Stimulated activated CD8-positive, alpha-beta memory T cell treated with anti-CD3 and anti-CD28 coated beads, Interleukin-7, amount 100 ng/mL, for 48 hours (primary cell): ENCODE data around the gene JPH2.

Source experiments
- DNase-seq, 2 donors: peaks; one replicate each; pipeline ENCODE4 v3.0.0-alpha.2; 2020; ENCODE audit warnings: low read depth in 1 of 2; ENCODE audit errors: extremely low read depth in 1 of 2

JPH2 gene

GRCh38 chr20:44106615-44107014 is 80.4 kb downstream of the JPH2 start:
- no peak for DNase-seq

- no peak for DNase-seq
Measured at GRCh38 chr20:44104798-44105517, 82.0 kb downstream of the JPH2 start.

DNA sequence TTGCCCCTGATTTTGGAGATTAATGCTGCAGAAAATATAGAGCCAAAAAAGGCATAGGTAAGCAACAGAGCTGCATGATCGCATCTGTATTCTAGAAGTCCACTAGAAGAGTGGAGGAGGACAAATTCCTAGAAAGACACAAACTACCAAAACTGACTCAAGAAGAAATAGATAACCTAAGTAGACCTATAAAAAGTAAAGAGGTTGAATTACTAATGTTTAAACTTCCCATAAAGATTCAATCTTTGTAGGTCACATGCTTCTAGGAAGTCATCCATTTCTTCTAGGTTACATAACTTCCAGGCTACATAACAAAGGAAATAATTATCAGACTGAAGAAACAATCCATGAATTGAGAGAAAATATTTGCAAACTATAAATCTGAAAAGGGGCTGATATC is 84.4 kb downstream of the JPH2 start:
- no peak for DNase-seq

- no peak for DNase-seq
Measured at GRCh38 chr20:44099832-44100231, 87.2 kb downstream of the JPH2 start.

GRCh38 chr20:44098657-44099056 is 88.3 kb downstream of the JPH2 start:
- no peak for DNase-seq

- DNase-seq: no peak
Measured at GRCh38 chr20:44098256-44098630, 88.7 kb downstream of the JPH2 start.

DNA sequence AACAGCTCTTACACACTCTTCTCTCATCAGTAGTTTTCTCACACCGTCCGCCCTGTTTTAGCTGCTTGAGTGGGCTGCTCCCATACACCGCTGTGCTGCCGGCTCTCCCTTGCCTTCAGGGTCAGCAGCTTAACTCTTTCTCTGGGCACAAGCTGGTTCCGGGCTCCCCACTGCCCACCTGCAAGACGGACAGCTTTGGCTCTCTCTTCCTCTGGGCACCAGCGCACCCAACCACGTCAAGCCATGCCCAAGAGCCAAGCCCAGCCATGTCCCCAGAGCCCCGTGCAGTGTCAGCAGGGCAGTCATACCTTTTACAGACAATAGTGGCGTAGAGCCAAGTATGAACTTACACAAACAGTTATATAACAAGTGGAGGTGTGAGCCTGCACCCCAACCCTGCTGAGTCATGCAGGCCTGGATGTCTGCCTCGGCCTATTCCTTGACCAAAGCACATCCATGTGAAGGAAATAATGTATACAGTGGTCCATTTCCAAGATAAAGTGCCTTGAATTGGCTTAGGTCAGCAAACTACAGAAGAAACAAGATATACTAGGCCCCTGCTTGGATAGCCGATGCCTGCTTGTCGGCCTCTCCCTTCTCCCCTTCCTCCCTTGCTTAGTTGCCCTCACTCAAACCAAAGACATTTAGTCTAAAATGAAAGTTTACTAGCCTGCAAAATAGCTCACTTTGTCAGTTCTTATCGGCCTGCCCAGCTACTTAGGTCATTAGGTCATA is 89.3 kb downstream of the JPH2 start:
- DNase-seq: no peak

DNA sequence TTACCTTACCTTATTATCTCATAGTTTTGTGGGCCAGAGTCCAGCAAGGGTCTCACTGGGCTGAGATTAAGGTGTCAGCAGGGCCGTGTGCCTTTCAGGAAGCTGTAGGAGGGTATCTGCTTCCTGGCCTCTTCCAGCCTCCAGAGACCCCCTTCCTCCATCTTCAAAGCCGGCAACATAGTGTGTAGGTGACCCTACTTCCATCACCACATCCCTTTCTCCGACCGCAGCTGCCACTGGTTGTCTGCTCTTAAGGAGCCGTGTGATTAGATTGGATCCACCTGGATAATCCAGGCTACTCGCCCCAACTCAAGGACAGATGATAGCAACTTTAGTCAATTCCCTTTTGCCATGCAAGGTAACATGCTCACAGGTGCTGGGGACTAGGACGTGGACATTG is 91.2 kb downstream of the JPH2 start:
- DNase-seq: no peak

- no peak for DNase-seq
Measured at GRCh38 chr20:44093249-44093582, 93.8 kb downstream of the JPH2 start.

- no peak for DNase-seq
Measured at GRCh38 chr20:44092551-44093248, 94.3 kb downstream of the JPH2 start.

GRCh38 chr20:44091026-44091425 is 96.0 kb downstream of the JPH2 start:
- DNase-seq: no peak

DNA sequence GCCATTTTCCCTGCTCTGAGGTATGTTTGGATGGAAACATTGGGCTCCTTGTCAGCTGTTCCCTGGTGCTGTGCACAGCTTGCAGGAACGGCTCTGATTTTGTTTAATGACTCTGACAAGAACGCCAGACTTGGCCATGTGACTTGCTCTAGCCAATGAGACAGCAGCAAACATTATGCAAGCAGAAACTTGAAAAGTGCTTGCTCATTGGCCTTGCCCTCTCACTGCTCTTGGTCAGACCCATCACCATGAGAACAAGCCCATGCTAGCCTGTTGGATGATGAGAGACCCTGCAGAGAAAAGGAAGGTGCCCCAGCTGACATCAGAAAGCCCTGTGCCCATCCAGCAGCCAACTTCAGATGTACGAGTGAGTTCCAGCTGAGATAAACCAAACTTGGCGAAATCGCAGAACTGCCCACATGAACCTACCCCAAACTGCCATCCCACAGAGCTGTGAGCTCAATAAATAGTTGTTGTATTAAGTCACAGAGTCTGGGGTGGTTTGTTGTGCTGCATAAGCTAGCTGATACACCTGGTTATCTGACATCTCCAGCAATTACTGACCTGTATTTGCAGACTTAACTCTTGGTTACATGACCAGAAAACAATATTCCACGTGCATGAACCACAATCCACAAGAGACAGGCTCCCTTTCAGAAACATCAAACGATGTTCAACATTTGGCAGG is 96.9 kb downstream of the JPH2 start:
- DNase-seq: no peak

DNA sequence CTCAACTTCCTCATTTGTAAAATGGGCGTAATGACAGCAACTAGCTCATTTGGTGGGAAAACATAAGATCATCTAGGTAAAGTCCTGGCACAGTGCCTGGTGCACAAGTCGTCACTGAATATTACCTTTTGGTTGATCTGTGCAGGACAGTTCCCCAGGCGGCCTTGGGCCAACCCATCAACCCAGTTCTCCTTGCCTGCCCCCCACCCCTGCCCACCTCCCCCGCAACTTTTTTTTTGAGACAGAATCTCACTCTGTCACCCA is 99.2 kb downstream of the JPH2 start:
- DNase-seq: no peak

DNA sequence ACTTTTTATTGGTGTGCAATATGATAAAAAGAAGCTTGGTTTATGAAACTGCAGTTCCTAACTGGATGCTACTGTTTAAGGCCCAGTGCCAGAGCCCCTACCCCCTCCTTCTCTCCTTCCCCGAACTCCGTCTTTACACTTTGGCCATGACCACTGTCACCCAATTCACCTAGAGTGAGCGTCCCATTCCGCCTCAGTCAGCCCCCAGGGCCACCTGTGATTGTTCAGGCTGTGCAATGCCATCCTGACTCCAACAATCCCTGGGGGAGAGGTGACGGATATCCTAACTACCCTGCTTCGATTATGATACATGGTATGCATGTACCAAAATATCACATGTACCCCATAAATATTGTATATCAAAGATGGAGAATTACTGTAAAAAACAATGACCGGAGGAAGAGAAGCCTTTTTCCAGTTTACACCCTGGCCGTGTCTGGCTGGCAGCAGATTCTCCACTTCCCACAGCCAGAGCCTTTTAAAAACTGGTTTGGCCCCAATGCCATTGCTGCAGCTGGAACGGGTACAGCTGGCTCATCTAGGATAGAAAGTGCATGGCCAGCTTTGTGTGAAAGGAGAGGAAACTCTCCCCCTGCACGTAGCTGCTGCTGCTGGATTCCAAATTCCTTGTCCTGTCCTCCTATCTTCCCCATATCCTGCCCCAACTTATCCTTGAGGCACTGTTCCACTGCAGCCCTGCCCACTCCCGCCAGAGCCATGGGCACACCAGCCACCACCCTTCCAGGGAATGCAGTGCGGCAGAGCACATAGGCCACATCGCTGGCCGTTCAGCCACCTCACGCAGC is 99.7 kb downstream of the JPH2 start:
- no peak for DNase-seq

DNA sequence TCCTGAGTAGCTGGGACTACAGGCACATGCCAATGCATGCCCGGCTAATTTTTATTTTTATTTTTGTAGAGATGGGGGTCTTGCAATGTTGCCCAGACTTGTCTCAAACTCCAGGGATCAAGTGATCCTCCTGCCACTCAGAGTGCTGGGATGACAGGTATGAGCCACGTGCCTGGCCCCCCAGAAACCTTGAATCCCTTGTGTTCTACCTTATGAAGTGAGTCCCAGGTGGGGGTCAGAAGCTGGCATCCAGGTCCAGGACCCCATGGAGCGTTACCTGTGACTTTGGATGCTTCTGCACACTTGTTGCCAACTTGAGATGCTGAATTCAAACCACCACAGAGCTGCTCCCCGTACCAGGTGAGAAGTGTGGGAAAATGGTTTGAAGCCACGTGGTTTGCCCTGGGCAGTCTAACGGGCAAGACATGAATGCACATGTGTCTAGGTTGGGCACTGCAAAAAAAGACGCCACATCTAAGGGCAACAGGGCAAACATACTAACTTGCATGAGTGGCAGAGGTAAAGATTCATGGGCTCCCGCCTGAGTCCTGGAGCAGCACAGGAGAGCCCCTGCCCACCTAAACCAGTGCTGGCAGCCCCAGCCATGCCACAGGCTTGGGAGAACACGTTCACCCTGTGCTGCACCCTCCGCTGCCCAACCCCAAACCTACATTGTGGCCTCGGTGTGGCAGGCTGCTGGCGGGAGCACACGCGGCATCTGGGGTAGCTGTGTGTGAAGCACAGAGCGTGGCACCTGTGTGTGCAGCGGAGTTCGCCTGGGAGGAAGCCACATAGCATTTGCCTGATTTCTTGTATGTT is 101.2 kb downstream of the JPH2 start:
- no peak for DNase-seq

DNA sequence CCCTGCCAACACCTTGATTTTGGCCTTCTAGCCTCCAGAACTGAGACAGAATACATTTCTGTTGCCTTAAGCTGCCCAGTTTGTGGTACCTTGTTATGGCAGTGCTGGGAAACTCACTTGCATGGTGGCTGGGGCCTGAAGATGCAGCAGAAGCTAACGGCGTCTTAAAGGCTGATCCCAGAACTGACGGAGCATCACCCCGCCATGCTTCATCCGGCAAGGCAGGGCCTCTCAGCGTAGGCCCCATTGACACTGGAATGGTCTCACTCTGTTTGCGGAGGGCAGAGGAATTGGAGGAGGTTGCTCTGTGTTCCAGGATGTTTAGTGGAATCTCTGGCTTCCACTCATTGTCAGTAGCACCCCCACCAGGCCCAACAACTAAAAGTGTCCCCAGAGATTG is 102.1 kb downstream of the JPH2 start:
- no peak for DNase-seq

GRCh38 chr20:44084439-44084838 is 102.5 kb downstream of the JPH2 start:
- no peak for DNase-seq

- DNase-seq: no peak
Measured at GRCh38 chr20:44083220-44083933, 103.6 kb downstream of the JPH2 start.

DNA sequence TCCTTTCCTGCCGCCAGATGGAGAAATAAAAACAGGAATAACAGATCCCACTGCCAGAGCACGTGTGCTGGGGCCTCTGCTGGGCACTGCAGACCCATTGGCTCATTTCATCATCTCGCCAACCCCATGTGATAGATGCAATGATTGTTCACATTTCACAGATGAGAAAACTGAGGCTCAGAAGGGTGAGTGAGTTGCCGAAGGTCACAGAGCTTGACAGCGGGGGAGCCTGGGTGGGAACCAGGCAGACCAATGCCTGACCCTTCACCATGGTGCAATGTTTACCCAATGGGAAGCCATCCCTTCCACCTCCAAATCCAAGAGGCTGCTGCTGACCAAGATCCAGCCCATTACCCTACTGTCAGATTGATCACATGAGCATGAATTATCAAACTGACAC is 105.1 kb downstream of the JPH2 start:
- no peak for DNase-seq

DNA sequence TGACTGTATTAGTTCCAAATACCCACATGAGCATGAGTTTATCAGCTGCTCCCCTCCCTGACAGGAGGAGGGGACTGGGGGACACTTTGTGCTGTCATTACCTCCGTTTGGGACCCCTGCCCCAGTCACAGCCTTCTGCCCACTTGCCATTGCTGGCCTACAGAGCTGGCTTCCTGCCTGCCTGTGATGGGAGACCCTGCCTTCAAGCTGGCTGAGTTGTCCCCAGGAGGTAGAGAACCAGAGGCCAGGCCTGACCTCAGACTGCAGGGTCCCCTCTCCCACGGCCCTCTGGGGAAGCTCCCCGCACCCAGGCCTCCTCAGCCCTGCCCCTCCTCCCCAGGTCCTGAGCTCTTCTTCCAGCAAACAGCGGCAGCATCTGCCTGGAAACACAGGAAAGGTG is 105.5 kb downstream of the JPH2 start:
- DNase-seq: no peak
